Glutamatergic neuron (in vitro differentiated cells): ENCODE measurements around the gene TCEA3. TPM values are rescaled to one million over a fixed set of nuclear protein-coding genes. Genes with fewer than 3 reads are reported as not detected.

Experiments
- DNase-seq: peaks from one replicate; pipeline ENCODE4 v3.0.0; 2022
- H3K27ac Mint-ChIP-seq: one replicate; pipeline ENCODE4 v1.8.0; 2020; ENCODE audit warnings: mild to moderate bottlenecking, mixed read lengths, inconsistent platforms; ENCODE audit not compliant: unreplicated experiment
- H3K27me3 Mint-ChIP-seq: one replicate; pipeline ENCODE4 v1.8.0; 2020; ENCODE audit warnings: mild to moderate bottlenecking, moderate library complexity, mixed read lengths, inconsistent platforms; ENCODE audit not compliant: unreplicated experiment
- H3K36me3 Mint-ChIP-seq: one replicate; pipeline ENCODE4 v1.8.0; 2020; ENCODE audit warnings: mild to moderate bottlenecking, mixed read lengths, inconsistent platforms; ENCODE audit not compliant: unreplicated experiment
- H3K4me1 Mint-ChIP-seq: one replicate; pipeline ENCODE4 v1.8.0; 2020; ENCODE audit warnings: mild to moderate bottlenecking, low read depth, mixed read lengths, inconsistent platforms; ENCODE audit not compliant: unreplicated experiment
- H3K4me3 Mint-ChIP-seq: one replicate; pipeline ENCODE4 v1.8.0; 2020; ENCODE audit warnings: mild to moderate bottlenecking, mixed read lengths, inconsistent platforms; ENCODE audit not compliant: unreplicated experiment
- H3K9me3 Mint-ChIP-seq: one replicate; pipeline ENCODE4 v1.8.0; 2020; ENCODE audit warnings: mild to moderate bottlenecking, moderate library complexity, mixed read lengths, inconsistent platforms; ENCODE audit not compliant: unreplicated experiment
- total RNA-seq: library from RNA; stranded (reverse); fragmentation: NEBNext Ultra II Directional; extraction: Animal tissue kit (Norgen Biotek cat#: 25700); gene quantifications from one replicate; pipeline ENCODE4 v1.2.1, GENCODE V29; 2021; ENCODE audit not compliant: unreplicated experiment
- TF ChIP-seq, protein P1 (sequence below): fragments of 200-600 bp; sonication (generic); IDR thresholded peaks from one replicate; pipeline ENCODE4 v1.5.0; 2021; ENCODE audit not compliant: partially characterized antibody, unreplicated experiment

TCEA3 gene
- total RNA-seq, 1 donor from 2014 or later: 0.83 TPM

DNA sequence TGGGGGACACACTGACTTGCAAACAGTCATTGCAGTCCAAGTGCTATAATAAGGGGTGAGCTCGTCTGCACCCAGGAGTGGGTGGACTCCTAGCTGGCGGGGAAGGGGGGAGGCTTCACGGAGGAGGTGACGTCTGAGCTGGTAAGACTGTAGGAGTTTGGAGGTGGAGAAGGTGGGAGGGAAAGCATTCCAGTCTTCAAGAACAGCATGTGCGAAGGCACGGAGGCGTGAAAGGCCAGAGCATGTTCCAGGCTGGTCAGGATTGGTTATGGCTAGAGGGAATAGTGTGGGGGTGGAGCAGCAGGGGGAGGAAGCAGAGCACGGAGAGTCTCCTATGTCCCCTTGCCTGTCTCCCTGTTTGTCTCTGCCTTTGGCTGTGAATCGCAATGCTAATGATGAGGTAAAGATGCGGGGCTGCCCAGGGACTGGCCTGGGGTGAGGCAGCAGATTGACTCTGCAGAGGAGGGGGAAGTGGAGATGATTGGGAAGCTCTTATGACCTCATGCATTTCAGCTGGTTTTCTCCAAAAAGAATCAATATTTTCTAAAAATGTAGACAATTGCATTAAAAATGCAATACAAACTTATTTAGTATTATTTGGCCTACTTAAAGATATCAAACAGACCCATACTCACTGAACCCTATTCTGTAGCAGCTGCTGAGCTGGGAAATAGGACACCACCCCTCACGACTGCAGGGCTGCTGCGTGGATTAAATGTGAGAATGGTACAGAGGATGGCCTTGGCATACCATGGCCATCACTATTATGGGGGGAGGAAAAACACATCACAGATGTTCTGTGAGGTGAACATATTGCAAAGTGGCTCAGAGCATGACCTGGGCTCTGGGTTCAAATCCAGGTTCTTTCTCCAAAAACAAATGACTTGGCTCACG is 52.3 kb downstream of the TCEA3 start:
- Mint-ChIP-seq H3K36me3 (peaks cover 21% of the 10 kb centered on the region), H3K4me3 (peak overlapping the region; percentile 67), H3K4me1 (peaks cover 19% of the 10 kb centered on the region), H3K27me3 (peaks cover 10% of the 10 kb centered on the region), H3K9me3 (peaks cover 14% of the 10 kb centered on the region), H3K27ac (peak overlapping the region; percentile 96)
- DNase-seq: peak; percentile 46
- TF ChIP-seq, protein P1, sequence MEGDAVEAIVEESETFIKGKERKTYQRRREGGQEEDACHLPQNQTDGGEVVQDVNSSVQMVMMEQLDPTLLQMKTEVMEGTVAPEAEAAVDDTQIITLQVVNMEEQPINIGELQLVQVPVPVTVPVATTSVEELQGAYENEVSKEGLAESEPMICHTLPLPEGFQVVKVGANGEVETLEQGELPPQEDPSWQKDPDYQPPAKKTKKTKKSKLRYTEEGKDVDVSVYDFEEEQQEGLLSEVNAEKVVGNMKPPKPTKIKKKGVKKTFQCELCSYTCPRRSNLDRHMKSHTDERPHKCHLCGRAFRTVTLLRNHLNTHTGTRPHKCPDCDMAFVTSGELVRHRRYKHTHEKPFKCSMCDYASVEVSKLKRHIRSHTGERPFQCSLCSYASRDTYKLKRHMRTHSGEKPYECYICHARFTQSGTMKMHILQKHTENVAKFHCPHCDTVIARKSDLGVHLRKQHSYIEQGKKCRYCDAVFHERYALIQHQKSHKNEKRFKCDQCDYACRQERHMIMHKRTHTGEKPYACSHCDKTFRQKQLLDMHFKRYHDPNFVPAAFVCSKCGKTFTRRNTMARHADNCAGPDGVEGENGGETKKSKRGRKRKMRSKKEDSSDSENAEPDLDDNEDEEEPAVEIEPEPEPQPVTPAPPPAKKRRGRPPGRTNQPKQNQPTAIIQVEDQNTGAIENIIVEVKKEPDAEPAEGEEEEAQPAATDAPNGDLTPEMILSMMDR: no peak

DNA sequence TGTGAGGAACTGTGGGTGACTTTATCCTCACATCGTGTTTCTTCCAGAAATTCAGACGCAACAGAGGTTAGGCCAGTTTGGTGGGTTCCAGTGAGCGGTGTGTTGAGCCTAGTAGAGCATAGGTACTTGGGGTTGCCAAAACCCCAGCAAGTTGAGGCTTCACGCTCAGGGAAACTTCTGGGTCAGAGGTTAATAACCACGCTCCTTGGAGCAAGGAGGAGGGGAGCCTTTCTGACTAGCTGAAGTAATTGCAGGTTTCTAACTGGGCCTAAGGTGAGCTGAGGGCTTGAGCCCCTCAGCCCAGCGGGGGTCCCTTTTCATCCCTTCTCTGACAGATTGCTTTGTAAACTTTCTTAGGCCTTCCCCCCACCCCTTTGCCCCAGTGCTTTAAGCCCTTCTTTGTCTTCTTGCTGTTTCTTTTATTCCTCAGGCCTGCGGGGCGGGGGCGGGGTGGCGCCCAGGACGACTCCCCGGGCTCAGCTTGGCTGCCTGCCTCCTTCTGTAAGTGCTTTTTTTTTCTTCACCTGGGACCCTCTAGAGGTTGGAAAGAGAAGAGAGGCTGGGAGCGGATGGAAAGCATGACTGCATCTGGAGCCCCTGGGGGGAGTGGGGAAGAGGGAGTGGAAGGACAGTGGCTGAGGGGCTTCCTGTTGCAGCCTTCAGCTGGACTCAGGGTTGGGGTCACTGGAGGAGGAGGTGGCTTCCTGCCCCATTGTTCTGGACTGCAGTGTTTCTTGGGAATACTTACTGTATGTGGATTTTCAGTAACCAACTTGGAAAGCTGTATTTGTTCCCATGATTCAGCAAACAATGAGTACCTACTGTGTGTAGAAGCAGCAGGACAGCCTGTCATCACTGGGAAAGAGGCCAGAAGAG is 53.6 kb downstream of the TCEA3 start:
- Mint-ChIP-seq H3K27ac (peak overlapping the region; percentile 98), H3K9me3 (peaks cover 15% of the 10 kb centered on the region), H3K4me1 (peaks cover 21% of the 10 kb centered on the region), H3K4me3 (peak overlapping the region; percentile 96), H3K36me3 (peaks cover 34% of the 10 kb centered on the region), H3K27me3 (peaks cover 10% of the 10 kb centered on the region)
- DNase-seq: peak; percentile 64
- TF ChIP-seq, protein P1: no peak

GRCh38 chr1:23370330-23370708 is 54.2 kb downstream of the TCEA3 start:
- H3K27ac Mint-ChIP-seq: peak overlapping the region; percentile 98
- peaks cover 16% of the 10 kb centered on the region for H3K9me3 Mint-ChIP-seq
- TF ChIP-seq, protein P1: no peak
- peaks cover 36% of the 10 kb centered on the region for H3K36me3 Mint-ChIP-seq
- peak overlapping the region; percentile 96 for H3K4me3 Mint-ChIP-seq
- H3K27me3 Mint-ChIP-seq: peaks cover 10% of the 10 kb centered on the region
- H3K4me1 Mint-ChIP-seq: peaks cover 21% of the 10 kb centered on the region
- DNase-seq: no peak

DNA sequence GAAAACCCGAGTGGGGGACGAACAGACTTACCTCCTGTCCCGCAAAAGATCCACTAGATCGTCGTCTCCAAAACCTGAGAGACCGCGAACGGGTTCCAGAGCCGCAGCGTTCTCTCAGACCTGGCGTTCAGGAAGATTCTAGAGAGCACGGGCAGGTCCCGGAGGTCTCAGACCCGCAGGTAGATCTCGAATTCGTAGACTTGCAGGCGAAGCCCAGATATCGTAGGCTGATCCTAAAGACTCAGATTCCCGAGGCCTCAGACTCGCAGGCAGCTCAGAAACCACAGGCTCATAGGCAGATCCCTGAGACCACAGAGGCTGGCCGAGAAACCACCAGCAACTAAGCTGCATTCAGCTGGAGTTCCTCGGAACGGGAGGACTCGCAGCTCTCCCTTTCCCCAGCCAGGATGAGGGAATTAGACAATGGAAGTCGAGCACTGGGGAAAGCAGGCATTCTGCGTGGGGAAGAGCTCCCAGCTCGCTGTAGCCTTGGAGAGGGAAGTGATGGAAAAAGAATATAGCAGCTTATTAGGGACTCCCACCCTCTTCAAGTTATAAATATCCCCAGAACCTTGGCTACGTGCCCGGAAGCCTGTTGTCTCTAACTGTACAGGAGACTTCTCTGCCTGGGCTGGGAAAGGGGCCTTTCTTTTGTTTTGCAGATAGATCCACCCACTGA is 55.1 kb downstream of the TCEA3 start, which contains the start of gene ZNF436:
TSS of gene ZNF436 (minus strand) at position 502 of the 679 bp plus-strand sequence. CDS start 1,831 bp downstream, outside the sequence.
- peaks cover 32% of the 10 kb centered on the region for H3K36me3 Mint-ChIP-seq
- peak; percentile 25 for DNase-seq
- peaks cover 17% of the 10 kb centered on the region for H3K9me3 Mint-ChIP-seq
- TF ChIP-seq, protein P1: no peak
- peak within 1 kb of the TSS; percentile 96 for H3K4me3 Mint-ChIP-seq
- H3K27me3 Mint-ChIP-seq: peaks cover 10% of the 10 kb centered on the region
- H3K4me1 Mint-ChIP-seq: peaks cover 21% of the 10 kb centered on the region
- peak within 1 kb of the TSS; percentile 98 for H3K27ac Mint-ChIP-seq
